A549 (cell line): ENCODE measurements around the gene RUNX1.

ENCODE experiments used
- CEBPB ChIP-seq, 2 experiments: fragments of >200 bp in 1 of 2; sonication (Bioruptor Twin) in 1 of 2; formaldehyde crosslinking in 1 of 2; IDR thresholded peaks; 2 replicates each; pipeline ENCODE4 v1.6.1; 2012 to 2016
- EP300 ChIP-seq, 2 experiments: fragments of >200 bp; sonication (Bioruptor Twin); formaldehyde crosslinking; IDR thresholded peaks; 2 replicates in 1 of 2; 3 replicates in 1 of 2; pipeline ENCODE4 v1.6.1; 2016 to 2017
- GATA3 ChIP-seq: IDR thresholded peaks from 2 replicates; pipeline ENCODE4 v1.6.1; 2012; ENCODE audit warnings: borderline replicate concordance
- HDAC2 ChIP-seq: fragments of 200-600 bp; sonication (generic); IDR thresholded peaks from 2 replicates; pipeline ENCODE4 v1.6.1; 2016
- JUN ChIP-seq, 2 experiments: fragments of >200 bp; sonication (Bioruptor Twin); formaldehyde crosslinking; IDR thresholded peaks; 2 replicates in 1 of 2; 3 replicates in 1 of 2; pipeline ENCODE4 v1.6.1; 2016 to 2017
- KDM5A ChIP-seq: fragments of 200-600 bp; sonication (generic); IDR thresholded peaks from 2 replicates; pipeline ENCODE4 v1.6.1; 2016; ENCODE audit warnings: antibody characterized with exemption, mild to moderate bottlenecking
- PHF8 ChIP-seq: fragments of 200-600 bp; sonication (generic); IDR thresholded peaks from 2 replicates; pipeline ENCODE4 v1.6.1; 2016; ENCODE audit warnings: low read depth, mild to moderate bottlenecking, antibody characterized with exemption, moderate library complexity, borderline replicate concordance
- POLR2A ChIP-seq: IDR thresholded peaks from 2 replicates; pipeline ENCODE4 v1.6.1; 2012; ENCODE audit warnings: mild to moderate bottlenecking, low read length
- RFX5 ChIP-seq: fragments of 450-650 bp; IDR thresholded peaks from 2 replicates; pipeline ENCODE4 v1.7.1; 2014; ENCODE audit warnings: antibody characterized with exemption, mild to moderate bottlenecking, moderate library complexity
- SMC3 ChIP-seq: fragments of >200 bp; sonication (Bioruptor Twin); formaldehyde crosslinking; IDR thresholded peaks from 3 replicates; pipeline ENCODE4 v1.6.1; 2018; ENCODE audit warnings: inconsistent platforms
- ZSCAN20 ChIP-seq: fragments of 250-450 bp; sonication (Bioruptor Pico); IDR thresholded peaks from 2 replicates; pipeline ENCODE4 v1.8.0; 2022; ENCODE audit warnings: mild to moderate bottlenecking, moderate library complexity
- TF ChIP-seq, protein P1 (sequence below): fragments of >200 bp; sonication (Bioruptor Twin); formaldehyde crosslinking; IDR thresholded peaks from 3 replicates; pipeline ENCODE4 v1.5.1; 2016
- TF ChIP-seq, protein P2 (sequence below): fragments of 200-600 bp; sonication (generic); IDR thresholded peaks from 2 replicates; pipeline ENCODE4 v1.6.1; 2016; ENCODE audit warnings: antibody characterized with exemption, mild to moderate bottlenecking, moderate library complexity
- TF ChIP-seq, protein P3 (sequence below): fragments of >200 bp; sonication (Bioruptor Twin); formaldehyde crosslinking; IDR thresholded peaks from 3 replicates; pipeline ENCODE4 v1.6.1; 2016

DNA sequence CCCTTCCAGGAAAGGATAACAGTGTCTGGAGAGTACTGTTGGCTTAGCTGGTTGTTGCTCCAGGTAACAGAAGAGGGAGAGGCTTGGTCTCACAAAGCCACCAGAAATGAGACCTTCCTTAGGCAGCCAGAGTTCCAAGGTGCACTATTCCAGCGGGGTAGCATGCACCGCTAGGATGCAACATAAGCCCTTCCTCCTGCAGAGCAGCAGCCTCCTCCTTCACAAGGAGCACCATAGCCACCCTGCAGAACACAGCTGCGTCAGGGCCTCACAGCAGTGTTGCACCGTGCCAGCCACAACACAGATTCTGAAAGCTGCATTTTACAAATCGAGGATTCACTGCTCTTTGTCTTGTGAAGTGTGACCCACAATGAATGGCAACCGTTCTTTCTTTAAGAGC, 238.3 kb downstream of the RUNX1 start:
- TF ChIP-seq, protein P1, sequence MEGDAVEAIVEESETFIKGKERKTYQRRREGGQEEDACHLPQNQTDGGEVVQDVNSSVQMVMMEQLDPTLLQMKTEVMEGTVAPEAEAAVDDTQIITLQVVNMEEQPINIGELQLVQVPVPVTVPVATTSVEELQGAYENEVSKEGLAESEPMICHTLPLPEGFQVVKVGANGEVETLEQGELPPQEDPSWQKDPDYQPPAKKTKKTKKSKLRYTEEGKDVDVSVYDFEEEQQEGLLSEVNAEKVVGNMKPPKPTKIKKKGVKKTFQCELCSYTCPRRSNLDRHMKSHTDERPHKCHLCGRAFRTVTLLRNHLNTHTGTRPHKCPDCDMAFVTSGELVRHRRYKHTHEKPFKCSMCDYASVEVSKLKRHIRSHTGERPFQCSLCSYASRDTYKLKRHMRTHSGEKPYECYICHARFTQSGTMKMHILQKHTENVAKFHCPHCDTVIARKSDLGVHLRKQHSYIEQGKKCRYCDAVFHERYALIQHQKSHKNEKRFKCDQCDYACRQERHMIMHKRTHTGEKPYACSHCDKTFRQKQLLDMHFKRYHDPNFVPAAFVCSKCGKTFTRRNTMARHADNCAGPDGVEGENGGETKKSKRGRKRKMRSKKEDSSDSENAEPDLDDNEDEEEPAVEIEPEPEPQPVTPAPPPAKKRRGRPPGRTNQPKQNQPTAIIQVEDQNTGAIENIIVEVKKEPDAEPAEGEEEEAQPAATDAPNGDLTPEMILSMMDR, result no peak
- TF ChIP-seq HDAC2 (no peak), EP300 (IDR thresholded peaks at IDR 0.05) (no peak), PHF8 (no peak), GATA3 (no peak), POLR2A (no peak), ZSCAN20 (no peak), SMC3 (no peak), KDM5A (no peak), JUN (IDR thresholded peaks at IDR 0.05) (no peak), CEBPB (IDR thresholded peaks at IDR 0.05) (no peak), RFX5 (no peak)
- TF ChIP-seq, protein P2, sequence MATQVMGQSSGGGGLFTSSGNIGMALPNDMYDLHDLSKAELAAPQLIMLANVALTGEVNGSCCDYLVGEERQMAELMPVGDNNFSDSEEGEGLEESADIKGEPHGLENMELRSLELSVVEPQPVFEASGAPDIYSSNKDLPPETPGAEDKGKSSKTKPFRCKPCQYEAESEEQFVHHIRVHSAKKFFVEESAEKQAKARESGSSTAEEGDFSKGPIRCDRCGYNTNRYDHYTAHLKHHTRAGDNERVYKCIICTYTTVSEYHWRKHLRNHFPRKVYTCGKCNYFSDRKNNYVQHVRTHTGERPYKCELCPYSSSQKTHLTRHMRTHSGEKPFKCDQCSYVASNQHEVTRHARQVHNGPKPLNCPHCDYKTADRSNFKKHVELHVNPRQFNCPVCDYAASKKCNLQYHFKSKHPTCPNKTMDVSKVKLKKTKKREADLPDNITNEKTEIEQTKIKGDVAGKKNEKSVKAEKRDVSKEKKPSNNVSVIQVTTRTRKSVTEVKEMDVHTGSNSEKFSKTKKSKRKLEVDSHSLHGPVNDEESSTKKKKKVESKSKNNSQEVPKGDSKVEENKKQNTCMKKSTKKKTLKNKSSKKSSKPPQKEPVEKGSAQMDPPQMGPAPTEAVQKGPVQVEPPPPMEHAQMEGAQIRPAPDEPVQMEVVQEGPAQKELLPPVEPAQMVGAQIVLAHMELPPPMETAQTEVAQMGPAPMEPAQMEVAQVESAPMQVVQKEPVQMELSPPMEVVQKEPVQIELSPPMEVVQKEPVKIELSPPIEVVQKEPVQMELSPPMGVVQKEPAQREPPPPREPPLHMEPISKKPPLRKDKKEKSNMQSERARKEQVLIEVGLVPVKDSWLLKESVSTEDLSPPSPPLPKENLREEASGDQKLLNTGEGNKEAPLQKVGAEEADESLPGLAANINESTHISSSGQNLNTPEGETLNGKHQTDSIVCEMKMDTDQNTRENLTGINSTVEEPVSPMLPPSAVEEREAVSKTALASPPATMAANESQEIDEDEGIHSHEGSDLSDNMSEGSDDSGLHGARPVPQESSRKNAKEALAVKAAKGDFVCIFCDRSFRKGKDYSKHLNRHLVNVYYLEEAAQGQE, result no peak
- TF ChIP-seq, protein P3, sequence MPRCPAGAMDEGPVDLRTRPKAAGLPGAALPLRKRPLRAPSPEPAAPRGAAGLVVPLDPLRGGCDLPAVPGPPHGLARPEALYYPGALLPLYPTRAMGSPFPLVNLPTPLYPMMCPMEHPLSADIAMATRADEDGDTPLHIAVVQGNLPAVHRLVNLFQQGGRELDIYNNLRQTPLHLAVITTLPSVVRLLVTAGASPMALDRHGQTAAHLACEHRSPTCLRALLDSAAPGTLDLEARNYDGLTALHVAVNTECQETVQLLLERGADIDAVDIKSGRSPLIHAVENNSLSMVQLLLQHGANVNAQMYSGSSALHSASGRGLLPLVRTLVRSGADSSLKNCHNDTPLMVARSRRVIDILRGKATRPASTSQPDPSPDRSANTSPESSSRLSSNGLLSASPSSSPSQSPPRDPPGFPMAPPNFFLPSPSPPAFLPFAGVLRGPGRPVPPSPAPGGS, result no peak
